GM19035 (cell line): ENCODE results near the gene CCDC28A.

Experiments used
- ATAC-seq: cut with Tn5 transposase; IDR thresholded peaks from one replicate; pipeline ENCODE4 v1.9.1; 2021; ENCODE audit not compliant: unreplicated experiment

The CCDC28A gene

GRCh38 chr6:138833816-138834539 is 60.4 kb downstream of the CCDC28A start:
- ATAC-seq: no peak

- no peak for ATAC-seq
These were observed 63.7 kb downstream of the CCDC28A start for GRCh38 chr6:138837246-138837645.
